Uterus (tissue), 2 donors: Measurements from ENCODE around the gene TARBP2.

Experiments
- POLR2A ChIP-seq, 2 donors: fragments of 450-650 bp; IDR thresholded peaks; one replicate each; pipeline ENCODE4 v1.6.1; 2016; ENCODE audit warnings: antibody characterized with exemption in 2 of 2, mild to moderate bottlenecking in 1 of 2, moderate library complexity in 1 of 2
- TF ChIP-seq, protein P1 (sequence below), 4 experiments: fragments of 200-600 bp in 2 of 4; fragments of 450-650 bp in 2 of 4; sonication (generic) in 2 of 4; IDR thresholded peaks; one replicate each; pipeline ENCODE4 v1.5.1; 2016 to 2019; ENCODE audit warnings: antibody characterized with exemption in 4 of 4, mild to moderate bottlenecking in 2 of 4, moderate library complexity in 1 of 4

DNA sequence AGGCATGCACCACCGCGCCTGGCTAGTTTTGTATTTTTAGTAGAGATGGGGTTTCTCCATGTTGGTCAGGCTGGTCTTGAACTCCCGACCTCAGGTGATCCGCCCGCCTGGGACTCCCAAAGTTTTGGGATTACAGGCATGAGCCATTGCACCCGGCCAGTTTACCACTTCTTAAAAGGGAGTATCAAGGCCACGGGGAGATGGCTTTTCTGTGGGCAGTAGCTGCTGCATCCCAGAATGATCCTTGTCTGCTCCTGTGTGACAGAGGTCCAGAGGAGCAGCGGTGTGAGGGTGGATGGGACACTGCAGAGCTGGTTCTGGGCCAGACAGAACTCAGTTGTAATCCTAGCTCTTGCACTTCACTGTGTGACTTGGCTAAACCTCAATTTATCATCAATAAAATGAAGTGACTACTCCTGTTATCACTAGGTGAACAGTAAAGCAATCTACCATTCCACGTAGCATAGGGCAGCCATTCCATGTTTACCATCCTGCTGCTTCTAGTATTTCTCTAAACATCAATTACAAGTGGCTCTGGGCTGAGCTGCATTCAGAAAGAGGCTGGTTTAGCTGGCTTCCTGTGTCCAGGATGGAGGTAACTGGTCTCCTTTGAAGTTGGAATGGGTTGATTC, 9.2 kb downstream of the TARBP2 start:
- TF ChIP-seq, protein P1, sequence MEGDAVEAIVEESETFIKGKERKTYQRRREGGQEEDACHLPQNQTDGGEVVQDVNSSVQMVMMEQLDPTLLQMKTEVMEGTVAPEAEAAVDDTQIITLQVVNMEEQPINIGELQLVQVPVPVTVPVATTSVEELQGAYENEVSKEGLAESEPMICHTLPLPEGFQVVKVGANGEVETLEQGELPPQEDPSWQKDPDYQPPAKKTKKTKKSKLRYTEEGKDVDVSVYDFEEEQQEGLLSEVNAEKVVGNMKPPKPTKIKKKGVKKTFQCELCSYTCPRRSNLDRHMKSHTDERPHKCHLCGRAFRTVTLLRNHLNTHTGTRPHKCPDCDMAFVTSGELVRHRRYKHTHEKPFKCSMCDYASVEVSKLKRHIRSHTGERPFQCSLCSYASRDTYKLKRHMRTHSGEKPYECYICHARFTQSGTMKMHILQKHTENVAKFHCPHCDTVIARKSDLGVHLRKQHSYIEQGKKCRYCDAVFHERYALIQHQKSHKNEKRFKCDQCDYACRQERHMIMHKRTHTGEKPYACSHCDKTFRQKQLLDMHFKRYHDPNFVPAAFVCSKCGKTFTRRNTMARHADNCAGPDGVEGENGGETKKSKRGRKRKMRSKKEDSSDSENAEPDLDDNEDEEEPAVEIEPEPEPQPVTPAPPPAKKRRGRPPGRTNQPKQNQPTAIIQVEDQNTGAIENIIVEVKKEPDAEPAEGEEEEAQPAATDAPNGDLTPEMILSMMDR (IDR thresholded peaks at IDR 0.05): no peak
- TF ChIP-seq POLR2A (IDR thresholded peaks at IDR 0.05): no peak
